Kidney tubule cell (primary cell): ENCODE measurements around the gene OTOR.
A peak's percentile ranks its signal among the peaks of the same experiment; 100 is the strongest.

Experiments
- DNase-seq: peaks from one replicate; pipeline ENCODE4 v3.0.0-alpha.2; 2018; ENCODE audit warnings: low spot score

Gene OTOR

GRCh38 chr20:16749573-16749972 is 1.4 kb downstream of the OTOR start:
- no peak for DNase-seq

GRCh38 chr20:16752082-16752481 is 3.9 kb downstream of the OTOR start:
- no peak for DNase-seq

- DNase-seq = no peak
These were observed 4.7 kb downstream of the OTOR start for GRCh38 chr20:16752901-16753300.

- DNase-seq = no peak
These were observed 10.5 kb downstream of the OTOR start for GRCh38 chr20:16758454-16759180.

GRCh38 chr20:16759181-16759563 is 11.0 kb downstream of the OTOR start:
- DNase-seq = no peak

GRCh38 chr20:16760431-16761304 is 12.5 kb downstream of the OTOR start:
- peak; percentile 6 for DNase-seq

- peak; percentile 70 for DNase-seq
These were observed 13.2 kb downstream of the OTOR start for GRCh38 chr20:16761305-16761829.

GRCh38 chr20:16764560-16764959 is 16.4 kb downstream of the OTOR start:
- no peak for DNase-seq

- no peak for DNase-seq
These were observed 23.1 kb downstream of the OTOR start for GRCh38 chr20:16771213-16771612.

- DNase-seq = no peak
These were observed 27.8 kb downstream of the OTOR start for GRCh38 chr20:16775961-16776360.

- DNase-seq = no peak
These were observed 29.0 kb downstream of the OTOR start for GRCh38 chr20:16777126-16777525.

GRCh38 chr20:16778159-16778558 is 30.0 kb downstream of the OTOR start:
- no peak for DNase-seq

- DNase-seq = no peak
These were observed 33.3 kb downstream of the OTOR start for GRCh38 chr20:16781496-16781895.

- peak; percentile 18 for DNase-seq
These were observed 37.1 kb downstream of the OTOR start for GRCh38 chr20:16785226-16785625.
